Right lobe of liver (tissue), 4 donors: ENCODE measurements around the gene PRRT1.

Source experiments
- CTCF ChIP-seq, 4 donors: fragments of 200-600 bp in 3 of 4; fragments of 450-650 bp in 1 of 4; IDR thresholded peaks; one replicate each; pipeline versions ENCODE4 v1.5.1 to v1.8.0; 2016 to 2022; ENCODE audit warnings: antibody characterized with exemption in 4 of 4, mild to moderate bottlenecking in 2 of 4
- POLR2A ChIP-seq: fragments of 450-650 bp; IDR thresholded peaks from one replicate; pipeline ENCODE4 v1.6.1; 2017; ENCODE audit warnings: antibody characterized with exemption, mild to moderate bottlenecking
- donor health status: DM: no; HTN: no; CAD: no.
- donor health status: DM: no; HTN: no; CAD: no.
- donor health status: DM: no; HTN: yes; CAD: no.

- TF ChIP-seq POLR2A = no peak
- no peak for TF ChIP-seq CTCF (IDR thresholded peaks at IDR 0.05)
Observed at GRCh38 chr6:32184084-32184640, 32.4 kb upstream of the PRRT1 start, which contains the start of gene AGER.
